Nephron progenitor cell (in vitro differentiated cells): Measurements from ENCODE around the gene EXOSC2.

ENCODE experiments used
- DNase-seq: peaks from one replicate; pipeline ENCODE4 v3.0.0; 2021
- H3K27ac Mint-ChIP-seq: 2 replicates; pipeline ENCODE4 v1.8.0; 2021; ENCODE audit warnings: mild to moderate bottlenecking, moderate library complexity, mixed read lengths
- H3K27me3 Mint-ChIP-seq: 2 replicates; pipeline ENCODE4 v1.8.0; 2021; ENCODE audit warnings: mild to moderate bottlenecking, low read depth, mixed read lengths; ENCODE audit not compliant: poor library complexity
- H3K36me3 Mint-ChIP-seq: 2 replicates; pipeline ENCODE4 v1.8.0; 2021; ENCODE audit warnings: low read depth, mixed read lengths
- H3K4me1 Mint-ChIP-seq: 2 replicates; pipeline ENCODE4 v1.8.0; 2021; ENCODE audit warnings: mixed read lengths
- H3K4me3 Mint-ChIP-seq: 2 replicates; pipeline ENCODE4 v1.8.0; 2021; ENCODE audit warnings: mild to moderate bottlenecking, moderate library complexity, mixed read lengths
- H3K9me3 Mint-ChIP-seq: 2 replicates; pipeline ENCODE4 v1.8.0; 2021; ENCODE audit warnings: mild to moderate bottlenecking, moderate library complexity, mixed read lengths
- CTCF ChIP-seq: fragments of 200-600 bp; sonication (generic); IDR thresholded peaks from 2 replicates; pipeline ENCODE4 v1.5.0; 2021; ENCODE audit warnings: antibody characterized with exemption

The EXOSC2 gene, protein sequence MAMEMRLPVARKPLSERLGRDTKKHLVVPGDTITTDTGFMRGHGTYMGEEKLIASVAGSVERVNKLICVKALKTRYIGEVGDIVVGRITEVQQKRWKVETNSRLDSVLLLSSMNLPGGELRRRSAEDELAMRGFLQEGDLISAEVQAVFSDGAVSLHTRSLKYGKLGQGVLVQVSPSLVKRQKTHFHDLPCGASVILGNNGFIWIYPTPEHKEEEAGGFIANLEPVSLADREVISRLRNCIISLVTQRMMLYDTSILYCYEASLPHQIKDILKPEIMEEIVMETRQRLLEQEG

DNA sequence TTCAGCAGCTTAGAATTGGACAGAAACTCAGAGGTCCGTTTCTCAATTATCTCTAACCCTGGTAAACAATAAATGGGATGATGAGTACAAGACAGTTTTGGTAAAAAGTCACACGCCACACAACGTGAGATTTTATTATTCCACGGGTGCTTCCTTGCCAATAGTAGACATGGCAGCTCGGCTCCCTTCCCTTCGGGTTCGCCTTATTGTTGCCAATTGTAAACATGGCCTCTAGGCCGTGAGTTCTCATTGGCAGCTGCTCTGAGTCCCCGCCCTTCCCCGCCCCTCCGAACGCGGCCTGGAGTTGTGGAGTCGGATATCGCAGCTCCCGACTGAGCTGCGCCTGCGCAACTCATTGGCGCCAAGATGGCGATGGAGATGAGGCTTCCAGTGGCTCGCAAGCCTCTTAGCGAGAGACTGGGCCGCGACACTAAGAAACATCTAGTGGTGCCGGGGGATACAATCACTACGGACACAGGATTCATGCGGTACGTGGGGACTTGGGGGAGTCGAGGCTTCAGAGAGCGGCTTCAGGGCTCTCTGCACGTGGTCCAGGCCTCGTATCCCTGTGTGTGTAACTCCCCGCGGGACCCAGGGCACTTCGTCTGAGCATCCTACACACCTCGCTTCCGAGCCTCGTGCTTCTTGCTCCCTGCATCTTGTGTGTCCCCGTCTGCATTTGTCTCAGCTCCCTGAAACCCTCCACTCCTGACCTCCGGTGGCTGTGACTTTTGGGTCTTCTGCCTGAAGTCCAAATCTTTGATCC, at the start of gene EXOSC2:
Gene EXOSC2, plus strand, starts transcription at position 355 of the 766 bp plus-strand sequence. Its CDS starts 12 bp downstream, at position 367.
- peaks cover 33% of the 10 kb centered on the region for H3K36me3 Mint-ChIP-seq
- no peaks in the 10 kb centered on the region for H3K9me3 Mint-ChIP-seq
- H3K27me3 Mint-ChIP-seq = peaks cover 7% of the 10 kb centered on the region
- peak; percentile 98 for DNase-seq
- H3K4me1 Mint-ChIP-seq = peaks cover 76% of the 10 kb centered on the region
- H3K27ac Mint-ChIP-seq = peak within 1 kb of the TSS; percentile 44
- no peak for TF ChIP-seq CTCF
- H3K4me3 Mint-ChIP-seq = peak within 1 kb of the TSS; percentile 97

- no peak for DNase-seq
- H3K4me1 Mint-ChIP-seq = no peaks in the 10 kb centered on the region
- no peak overlapping the region for H3K27ac Mint-ChIP-seq
- H3K9me3 Mint-ChIP-seq = peaks cover 7% of the 10 kb centered on the region
- H3K27me3 Mint-ChIP-seq = peaks cover 87% of the 10 kb centered on the region
- H3K36me3 Mint-ChIP-seq = peaks cover 3% of the 10 kb centered on the region
- no peak for TF ChIP-seq CTCF
- H3K4me3 Mint-ChIP-seq = no peak overlapping the region
These were observed 42.4 kb upstream of the EXOSC2 start for GRCh38 chr9:130651221-130651620.

DNA sequence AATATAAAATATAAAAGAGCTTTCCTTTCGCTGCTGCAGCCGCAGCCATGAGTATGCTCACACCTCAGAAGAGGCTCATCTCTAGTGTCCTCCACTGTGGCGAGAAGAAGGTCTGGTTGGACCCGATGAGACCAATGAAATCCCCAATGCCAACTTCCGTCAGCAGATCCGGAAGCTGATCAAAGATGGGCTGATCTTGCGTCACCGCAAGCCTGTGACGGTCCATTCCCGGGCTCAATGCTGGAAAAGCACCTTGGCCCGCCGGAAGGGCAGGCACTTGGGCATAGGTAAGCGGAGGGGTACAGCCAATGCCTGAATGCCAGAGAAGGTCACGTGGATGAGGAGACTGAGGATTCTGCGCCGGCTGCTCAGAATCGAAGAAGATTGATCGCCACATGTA, 41.8 kb upstream of the EXOSC2 start:
- Mint-ChIP-seq H3K4me1 (no peaks in the 10 kb centered on the region), H3K27me3 (peaks cover 88% of the 10 kb centered on the region), H3K4me3 (no peak overlapping the region), H3K27ac (no peak overlapping the region), H3K9me3 (peaks cover 9% of the 10 kb centered on the region), H3K36me3 (no peaks in the 10 kb centered on the region)
- no peak for DNase-seq
- no peak for TF ChIP-seq CTCF

DNA sequence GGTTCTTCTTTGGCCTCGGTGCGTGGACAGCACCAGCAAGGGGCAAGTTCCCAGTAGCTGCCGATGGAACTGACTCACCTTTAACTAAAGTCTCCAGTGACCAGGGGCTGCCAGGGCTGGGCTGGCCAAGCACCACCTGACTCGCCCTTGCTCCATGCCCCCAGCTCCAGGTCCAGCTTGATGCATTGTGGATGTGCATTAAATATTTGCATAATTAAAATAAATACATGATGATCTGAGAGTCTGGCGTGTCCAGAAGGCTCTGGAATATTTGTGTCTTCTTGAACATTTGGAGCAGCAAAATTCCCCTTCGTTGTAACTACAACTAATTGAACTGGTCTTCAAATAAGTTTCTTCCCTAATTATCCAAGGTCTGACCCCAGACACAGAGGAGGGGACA, 38.7 kb upstream of the EXOSC2 start:
- H3K9me3 Mint-ChIP-seq = peaks cover 26% of the 10 kb centered on the region
- no peaks in the 10 kb centered on the region for H3K4me1 Mint-ChIP-seq
- DNase-seq = no peak
- no peak overlapping the region for H3K4me3 Mint-ChIP-seq
- no peak overlapping the region for H3K27ac Mint-ChIP-seq
- H3K36me3 Mint-ChIP-seq = no peaks in the 10 kb centered on the region
- H3K27me3 Mint-ChIP-seq = peaks cover 95% of the 10 kb centered on the region
- TF ChIP-seq CTCF = no peak

DNA sequence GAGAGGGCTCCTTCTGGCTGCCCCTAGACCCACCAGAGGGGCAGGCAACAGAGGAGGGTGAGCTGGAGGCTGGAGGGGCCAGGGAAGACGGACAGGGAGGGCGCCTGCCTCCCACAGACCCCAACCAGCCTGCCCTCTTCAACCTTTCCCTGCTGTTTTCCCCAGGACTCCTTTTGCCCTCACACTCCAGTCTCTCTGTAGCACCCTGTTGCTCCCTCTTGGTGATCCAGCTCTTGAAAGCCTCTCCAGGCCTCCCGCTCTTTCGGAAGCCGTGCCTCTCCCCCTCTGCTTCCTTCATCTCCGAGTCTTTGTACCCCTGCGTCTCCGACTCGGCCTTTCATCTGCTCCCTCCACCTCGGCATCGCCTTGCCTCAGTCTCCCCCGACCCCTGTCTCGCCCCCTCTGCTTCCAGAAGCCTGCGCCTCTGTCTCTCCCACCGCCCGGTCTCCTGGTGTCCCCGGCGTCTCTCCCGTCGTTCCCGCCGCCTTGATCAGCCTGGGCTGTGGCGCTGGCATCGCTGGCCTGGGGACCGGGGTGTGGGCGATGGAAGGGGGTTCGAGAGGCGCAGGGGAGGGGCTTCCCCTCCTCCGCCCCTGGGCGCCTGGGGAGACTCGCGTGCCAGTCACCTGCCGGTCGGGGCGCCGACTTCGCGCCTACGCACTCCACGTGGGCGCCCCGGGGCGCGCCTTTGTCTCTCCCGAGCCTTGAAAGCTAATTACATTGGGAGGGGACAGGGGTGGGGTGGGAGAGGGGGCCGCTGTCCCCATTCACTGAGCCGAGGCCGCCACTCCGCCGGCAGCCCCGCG, 34.5 kb upstream of the EXOSC2 start:
- H3K27me3 Mint-ChIP-seq = peaks cover 100% of the 10 kb centered on the region

More for the DNA sequence above, 34.5 kb upstream of the EXOSC2 start:
- Mint-ChIP-seq H3K27ac (no peak overlapping the region), H3K4me1 (peaks cover 11% of the 10 kb centered on the region), H3K4me3 (peak overlapping the region; percentile 32), H3K36me3 (no peaks in the 10 kb centered on the region), H3K9me3 (peaks cover 26% of the 10 kb centered on the region)
- DNase-seq = no peak
- TF ChIP-seq CTCF = no peak
